ENCODE data around the gene CCSER1.
"Not testable (repeated sequence)": the region's sequence is repeated elsewhere in the genome, so short reads cannot be mapped to it uniquely, and the experiment has no call there.

The CCSER1 gene

GRCh38 chr4:91345632-91346031, 1218.4 kb downstream of the CCSER1 start:
- TF ChIP-seq CTCF (IDR thresholded peaks at IDR 0.05; ENCODE audit: control insufficient read depth, insufficient read depth, low read depth, low read length, missing control alignments), result no peak
- H3K4me3 ChIP-seq (ENCODE audit: control insufficient read depth, low read depth, low read length), result no peak overlapping the region
- no peak for DNase-seq (ENCODE audit: low read depth)

- DNase-seq (ENCODE audit: low read depth); H3K4me3 ChIP-seq (ENCODE audit: control insufficient read depth, low read depth, low read length): not testable (repeated sequence)
Measured at GRCh38 chr4:91356496-91356895, 1229.3 kb downstream of the CCSER1 start.

- not testable (repeated sequence) for DNase-seq (ENCODE audit: low read depth); H3K4me3 ChIP-seq (ENCODE audit: control insufficient read depth, low read depth, low read length)
Measured at GRCh38 chr4:91358016-91358415, 1230.8 kb downstream of the CCSER1 start.

GRCh38 chr4:91358621-91359020, 1231.4 kb downstream of the CCSER1 start:
- not testable (repeated sequence) for H3K4me3 ChIP-seq (ENCODE audit: control insufficient read depth, low read depth, low read length); DNase-seq (ENCODE audit: low read depth)

- DNase-seq (ENCODE audit: low read depth), result no peak
- TF ChIP-seq CTCF (IDR thresholded peaks at IDR 0.05; ENCODE audit: control insufficient read depth, insufficient read depth, low read depth, low read length, missing control alignments), result no peak
- H3K4me3 ChIP-seq (ENCODE audit: control insufficient read depth, low read depth, low read length), result no peak overlapping the region
Measured at GRCh38 chr4:91359041-91360031, 1232.1 kb downstream of the CCSER1 start.

- DNase-seq (ENCODE audit: low read depth), result no peak
- H3K4me3 ChIP-seq (ENCODE audit: control insufficient read depth, low read depth, low read length), result no peak overlapping the region
- TF ChIP-seq CTCF (IDR thresholded peaks at IDR 0.05; ENCODE audit: control insufficient read depth, insufficient read depth, low read depth, low read length, missing control alignments), result no peak
Measured at GRCh38 chr4:91362125-91362524, 1234.9 kb downstream of the CCSER1 start.

- DNase-seq (ENCODE audit: low read depth), result no peak
- TF ChIP-seq CTCF (IDR thresholded peaks at IDR 0.05; ENCODE audit: control insufficient read depth, insufficient read depth, low read depth, low read length, missing control alignments), result no peak
- H3K4me3 ChIP-seq (ENCODE audit: control insufficient read depth, low read depth, low read length), result no peak overlapping the region
Measured at GRCh38 chr4:91366554-91366953, 1239.4 kb downstream of the CCSER1 start.

- no peak for TF ChIP-seq CTCF (IDR thresholded peaks at IDR 0.05; ENCODE audit: control insufficient read depth, insufficient read depth, low read depth, low read length, missing control alignments)
- DNase-seq (ENCODE audit: low read depth), result no peak
- no peak overlapping the region for H3K4me3 ChIP-seq (ENCODE audit: control insufficient read depth, low read depth, low read length)
Measured at GRCh38 chr4:91369116-91369515, 1241.9 kb downstream of the CCSER1 start.
